Keratinocyte (primary cell): Measurements from ENCODE around the gene ORM1. TPM values are rescaled to one million over a fixed set of nuclear protein-coding genes. Genes with fewer than 3 reads are reported as not detected.
A peak's percentile ranks its signal among the peaks of the same experiment; 100 is the strongest.

Experiments used
- DNase-seq: peaks from one replicate; pipeline ENCODE4 v3.0.0-alpha.2; 2011; ENCODE audit warnings: low read depth, missing footprints, low spot score
- FAIRE-seq: peaks from 2 replicates; lab custom pipeline; 2011; peaks lifted over from hg19 to GRCh38; lab: Jason Lieb, UNC
- H2AFZ ChIP-seq: 2 replicates; pipeline ENCODE4 v1.6.0; 2012; ENCODE audit warnings: low read length, control low read depth, inconsistent platforms; ENCODE audit not compliant: control insufficient read depth
- H3K27ac ChIP-seq: 2 replicates; pipeline ENCODE4 v1.5.1; 2011; ENCODE audit warnings: low read length; ENCODE audit not compliant: control insufficient read depth, insufficient read depth
- H3K27me3 ChIP-seq: 3 replicates; pipeline ENCODE4 v1.6.0; 2011; ENCODE audit warnings: low read length; ENCODE audit not compliant: control insufficient read depth, insufficient read depth; ENCODE audit errors: extremely low read depth
- H3K36me3 ChIP-seq, 2 experiments: 2 replicates in 1 of 2; 3 replicates in 1 of 2; pipeline ENCODE4 v1.5.1; 2011; ENCODE audit warnings: low read length in 2 of 2, mild to moderate bottlenecking in 1 of 2; ENCODE audit not compliant: control insufficient read depth in 2 of 2, insufficient read depth in 2 of 2; ENCODE audit errors: extremely low read depth in 1 of 2
- H3K4me1 ChIP-seq: 3 replicates; pipeline ENCODE4 v1.5.1; 2011; ENCODE audit warnings: low read length; ENCODE audit not compliant: control insufficient read depth, insufficient read depth; ENCODE audit errors: extremely low read depth
- H3K4me2 ChIP-seq: 3 replicates; pipeline ENCODE4 v1.6.0; 2011; ENCODE audit warnings: low read depth, low read length; ENCODE audit not compliant: control insufficient read depth, insufficient read depth; ENCODE audit errors: extremely low read depth
- H3K4me3 ChIP-seq, 3 experiments: fragments of 200-600 bp in 1 of 3; sonication (generic) in 1 of 3; 2 replicates in 2 of 3; 3 replicates in 1 of 3; pipeline ENCODE4 v1.5.1; 2011 to 2016; ENCODE audit warnings: low read length in 3 of 3, mild to moderate bottlenecking in 3 of 3, control low read depth in 2 of 3, inconsistent platforms in 1 of 3, low read depth in 1 of 3, mixed read lengths in 1 of 3, mixed run types in 1 of 3, moderate library complexity in 1 of 3; ENCODE audit not compliant: control insufficient read depth in 2 of 3, insufficient read depth in 2 of 3; ENCODE audit errors: extremely low read depth in 1 of 3
- H3K79me2 ChIP-seq: 2 replicates; pipeline ENCODE4 v1.6.0; 2012; ENCODE audit warnings: low read length; ENCODE audit not compliant: control insufficient read depth, insufficient read depth
- H3K9ac ChIP-seq: 3 replicates; pipeline ENCODE4 v1.6.0; 2011; ENCODE audit warnings: low read length; ENCODE audit not compliant: control insufficient read depth, insufficient read depth; ENCODE audit errors: extremely low read depth
- H3K9me1 ChIP-seq: 3 replicates; pipeline ENCODE4 v1.6.0; 2011; ENCODE audit warnings: low read length; ENCODE audit not compliant: control insufficient read depth, insufficient read depth; ENCODE audit errors: extremely low read depth
- H3K9me3 ChIP-seq: 2 replicates; pipeline ENCODE4 v1.5.1; 2012; ENCODE audit warnings: low read depth, low read length; ENCODE audit not compliant: control insufficient read depth
- H4K20me1 ChIP-seq: 3 replicates; pipeline ENCODE4 v1.6.0; 2011; ENCODE audit warnings: low read length; ENCODE audit not compliant: control insufficient read depth, insufficient read depth; ENCODE audit errors: extremely low read depth
- EZH2 ChIP-seq: IDR thresholded peaks from one replicate; pipeline ENCODE4 v1.6.1; 2012; ENCODE audit warnings: inconsistent platforms, mild to moderate bottlenecking, low read length, moderate library complexity
- dilution Hi-C: fragments of 300-500 bp; cut with MboI; formaldehyde crosslinking; loops from one replicate; pipeline ENCODE4 v1.7.0; 2020; ENCODE audit warnings: low sequenced_read_pairs; ENCODE audit not compliant: extremely low pct_ligation_motif_present
- polyA plus RNA-seq, 5 experiments: library from polyadenylated mRNA; depleted of rRNA in 3 of 5; stranded (reverse) in 3 of 5; stranded (forward) in 1 of 5; unstranded in 1 of 5; fragments of >200 nt; gene quantifications; 1 replicate in 1 of 5; 2 replicates in 3 of 5; 3 replicates in 1 of 5; pipeline versions ENCODE4 v1.2.1 to v1.2.3, GENCODE V29; 2011 to 2012; ENCODE audit warnings: missing spikeins in 2 of 5, low read depth in 1 of 5, low replicate concordance in 1 of 5
- TF ChIP-seq, protein P1 (sequence below), 3 experiments: IDR thresholded peaks in 1 of 3; conservative IDR thresholded peaks in 1 of 3; optimal IDR thresholded peaks in 1 of 3; 2 replicates in 2 of 3; 3 replicates in 1 of 3; pipeline versions ENCODE3 to v1.5.1; 2011; ENCODE audit warnings: low read length in 3 of 3, mild to moderate bottlenecking in 3 of 3, moderate library complexity in 2 of 3, control low read depth in 1 of 3, inconsistent platforms in 1 of 3; ENCODE audit not compliant: insufficient read depth in 2 of 3; ENCODE audit errors: extremely low read depth in 1 of 3

The ORM1 gene
- polyA plus RNA-seq, 1 donor (not counting 4 experiments of a cell fraction or from before 2014, with no cell fraction given), result not detected

DNA sequence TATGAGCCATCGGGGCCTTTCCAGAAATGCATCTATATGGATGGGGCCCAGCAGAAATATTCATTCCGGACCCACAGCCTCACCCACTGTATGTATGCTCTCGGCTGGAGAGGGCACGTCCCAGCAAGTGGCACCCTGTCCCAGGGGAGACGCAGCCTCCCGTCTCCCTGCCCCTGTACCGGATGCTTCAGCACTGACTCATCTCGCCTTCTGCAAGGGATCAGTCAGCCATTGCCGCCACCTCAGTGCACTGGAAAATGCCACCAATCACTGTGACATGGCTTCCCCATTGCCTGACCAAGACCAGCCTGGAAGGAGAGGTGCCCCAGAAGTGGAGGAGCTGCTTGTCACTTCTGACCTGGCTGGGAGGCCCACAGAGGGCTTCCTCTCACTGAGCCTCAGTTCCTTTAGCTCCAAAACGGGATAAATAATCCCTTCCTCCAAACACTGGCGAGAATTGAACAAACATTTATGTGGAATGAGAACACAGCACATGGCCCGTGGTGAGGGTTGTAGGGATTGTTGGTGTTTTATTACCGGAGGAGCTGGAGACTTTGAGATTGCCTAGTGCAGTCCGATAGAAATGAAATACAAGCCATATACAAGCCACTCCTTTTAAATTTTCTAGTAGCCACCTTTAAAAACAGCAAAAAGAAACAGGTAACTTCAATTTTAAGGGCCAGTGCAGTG is 43.9 kb upstream of the ORM1 start:
- H4K20me1 ChIP-seq, result no peaks in the 10 kb centered on the region
- H3K79me2 ChIP-seq, result peaks cover 2% of the 10 kb centered on the region
- no peaks in the 10 kb centered on the region for H3K9me3 ChIP-seq
- no peak overlapping the region for H2AFZ ChIP-seq
- peak overlapping the region; percentile 48 for H3K9ac ChIP-seq
- DNase-seq (peak; percentile 96), FAIRE-seq (peak; percentile 100)
- dilution Hi-C loops, result no loop called here
- peaks cover 1 to 5% of the 10 kb centered on the region in 2 experiments for H3K36me3 ChIP-seq
- H3K27me3 ChIP-seq, result no peaks in the 10 kb centered on the region
- TF ChIP-seq, protein P1, sequence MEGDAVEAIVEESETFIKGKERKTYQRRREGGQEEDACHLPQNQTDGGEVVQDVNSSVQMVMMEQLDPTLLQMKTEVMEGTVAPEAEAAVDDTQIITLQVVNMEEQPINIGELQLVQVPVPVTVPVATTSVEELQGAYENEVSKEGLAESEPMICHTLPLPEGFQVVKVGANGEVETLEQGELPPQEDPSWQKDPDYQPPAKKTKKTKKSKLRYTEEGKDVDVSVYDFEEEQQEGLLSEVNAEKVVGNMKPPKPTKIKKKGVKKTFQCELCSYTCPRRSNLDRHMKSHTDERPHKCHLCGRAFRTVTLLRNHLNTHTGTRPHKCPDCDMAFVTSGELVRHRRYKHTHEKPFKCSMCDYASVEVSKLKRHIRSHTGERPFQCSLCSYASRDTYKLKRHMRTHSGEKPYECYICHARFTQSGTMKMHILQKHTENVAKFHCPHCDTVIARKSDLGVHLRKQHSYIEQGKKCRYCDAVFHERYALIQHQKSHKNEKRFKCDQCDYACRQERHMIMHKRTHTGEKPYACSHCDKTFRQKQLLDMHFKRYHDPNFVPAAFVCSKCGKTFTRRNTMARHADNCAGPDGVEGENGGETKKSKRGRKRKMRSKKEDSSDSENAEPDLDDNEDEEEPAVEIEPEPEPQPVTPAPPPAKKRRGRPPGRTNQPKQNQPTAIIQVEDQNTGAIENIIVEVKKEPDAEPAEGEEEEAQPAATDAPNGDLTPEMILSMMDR (optimal IDR thresholded peaks at IDR 0.05 in 1 of 3, IDR thresholded peaks at IDR 0.05 in 1 of 3, conservative IDR thresholded peaks at IDR 0.05 in 1 of 3; ENCODE audit: extremely low read depth in 1 of 3, insufficient read depth in 2 of 3, low read length in 3 of 3), result no peak
- no peak for TF ChIP-seq EZH2
- peak overlapping the region; percentile 96 for H3K27ac ChIP-seq
- H3K9me1 ChIP-seq, result no peaks in the 10 kb centered on the region
- H3K4me1 ChIP-seq, result peaks cover 66% of the 10 kb centered on the region
- peak overlapping the region; percentile 9 for H3K4me2 ChIP-seq
- no peak overlapping the region for H3K4me3 ChIP-seq

DNA sequence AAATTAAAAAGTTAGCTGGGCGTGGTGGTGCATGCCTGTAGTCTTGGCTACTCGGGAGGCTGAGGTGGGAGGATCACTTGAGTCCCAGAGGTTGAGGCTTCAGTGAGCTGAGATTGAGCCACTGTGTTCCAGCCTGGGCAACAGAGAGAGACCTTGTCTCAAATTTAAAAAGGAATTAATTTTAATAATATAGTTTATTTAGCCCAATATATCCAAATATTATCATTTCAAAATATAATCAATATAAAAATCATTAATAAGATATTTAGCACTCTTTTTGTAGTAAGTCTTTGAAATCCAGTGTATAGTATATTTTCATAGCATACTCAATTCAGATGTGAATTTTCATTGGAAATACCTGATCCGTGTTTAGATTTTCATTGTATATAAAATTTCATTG is 43.2 kb upstream of the ORM1 start:
- Histone ChIP-seq H3K79me2 (peaks cover 2% of the 10 kb centered on the region), H3K4me2 (no peak overlapping the region), H3K36me3 (peaks cover 3 to 5% of the 10 kb centered on the region in 2 experiments), H2AFZ (no peak overlapping the region), H3K9me1 (no peaks in the 10 kb centered on the region), H3K9ac (peak overlapping the region; percentile 48), H3K9me3 (no peaks in the 10 kb centered on the region), H3K4me3 (no peak overlapping the region), H3K27me3 (no peaks in the 10 kb centered on the region), H3K27ac (peak overlapping the region; percentile 96), H4K20me1 (no peaks in the 10 kb centered on the region), H3K4me1 (peaks cover 64% of the 10 kb centered on the region)
- DNase-seq (no peak), FAIRE-seq (no peak)
- dilution Hi-C loops, result no loop called here
- TF ChIP-seq, protein P1 (optimal IDR thresholded peaks at IDR 0.05 in 1 of 3, IDR thresholded peaks at IDR 0.05 in 1 of 3, conservative IDR thresholded peaks at IDR 0.05 in 1 of 3; ENCODE audit: extremely low read depth in 1 of 3, insufficient read depth in 2 of 3, low read length in 3 of 3), result no peak
- no peak for TF ChIP-seq EZH2
